COR-L47 (cell line): ENCODE results near the gene BCAR1.

Experiments
- DNase-seq: peaks from one replicate; lab custom pipeline; 2025; lab: John Stamatoyannopoulos, UW

Gene BCAR1

DNA sequence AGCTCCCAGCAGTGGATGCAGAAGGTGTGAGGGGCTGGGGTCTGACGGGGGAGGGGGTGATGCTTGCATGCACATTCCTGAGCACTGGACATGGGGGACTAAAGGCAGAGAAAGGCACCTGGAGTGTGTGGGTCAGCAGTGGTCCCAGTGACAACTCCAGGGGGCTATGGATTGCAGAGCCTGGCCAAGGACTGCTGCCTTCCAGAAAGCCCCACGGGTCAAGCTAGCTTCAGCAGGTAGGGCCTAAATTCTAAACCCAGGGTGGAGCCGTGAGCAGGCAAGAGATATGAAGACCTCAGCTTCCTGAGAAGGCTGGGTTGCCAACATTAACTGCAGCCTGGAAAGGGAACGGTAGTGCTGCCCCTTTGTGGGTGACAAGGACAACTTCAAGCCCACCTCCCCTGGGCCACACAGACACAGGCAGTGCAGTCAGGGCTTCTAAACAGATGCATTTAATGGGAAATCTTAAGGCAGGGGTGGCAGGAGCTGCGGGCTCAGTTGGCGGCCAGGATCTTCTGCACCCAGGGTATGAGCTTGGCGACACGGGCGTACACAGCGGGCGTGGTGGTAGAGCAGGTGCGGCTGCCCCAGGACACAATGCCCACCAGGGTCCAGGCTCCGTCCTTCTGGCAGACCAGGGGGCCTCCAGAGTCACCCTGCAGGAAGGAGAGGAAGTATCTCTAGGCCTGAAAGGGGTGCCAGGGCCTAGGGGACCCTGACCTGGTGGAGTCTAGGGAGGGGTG is 47.6 kb downstream of the BCAR1 start:
- no peak for DNase-seq

- no peak for DNase-seq
These were observed 48.3 kb downstream of the BCAR1 start for GRCh38 chr16:75203096-75203495.

GRCh38 chr16:75202069-75202590 is 49.3 kb downstream of the BCAR1 start:
- DNase-seq = no peak

DNA sequence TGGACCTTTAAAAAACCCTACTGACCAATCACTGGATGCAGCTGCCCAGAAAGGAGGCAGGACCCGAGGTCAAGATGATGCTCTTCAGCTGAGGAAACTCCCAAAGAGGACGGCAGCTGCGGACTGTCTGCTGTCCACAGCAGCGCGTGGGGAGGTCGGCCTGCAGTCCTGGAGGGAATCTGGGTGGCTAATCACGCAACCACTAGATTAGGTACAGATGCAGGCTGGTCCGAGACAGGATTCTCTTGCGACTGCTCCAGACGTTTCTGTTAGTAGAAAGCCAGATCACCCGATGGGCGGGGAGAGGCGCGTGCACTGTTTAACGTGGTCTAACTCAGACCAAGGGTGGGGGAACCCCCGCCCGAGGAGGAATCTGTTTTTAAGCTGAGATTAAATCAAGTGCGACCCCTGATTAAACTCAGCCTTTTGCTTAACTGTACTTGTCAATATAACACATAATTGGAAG is 53.3 kb downstream of the BCAR1 start:
- DNase-seq = no peak

DNA sequence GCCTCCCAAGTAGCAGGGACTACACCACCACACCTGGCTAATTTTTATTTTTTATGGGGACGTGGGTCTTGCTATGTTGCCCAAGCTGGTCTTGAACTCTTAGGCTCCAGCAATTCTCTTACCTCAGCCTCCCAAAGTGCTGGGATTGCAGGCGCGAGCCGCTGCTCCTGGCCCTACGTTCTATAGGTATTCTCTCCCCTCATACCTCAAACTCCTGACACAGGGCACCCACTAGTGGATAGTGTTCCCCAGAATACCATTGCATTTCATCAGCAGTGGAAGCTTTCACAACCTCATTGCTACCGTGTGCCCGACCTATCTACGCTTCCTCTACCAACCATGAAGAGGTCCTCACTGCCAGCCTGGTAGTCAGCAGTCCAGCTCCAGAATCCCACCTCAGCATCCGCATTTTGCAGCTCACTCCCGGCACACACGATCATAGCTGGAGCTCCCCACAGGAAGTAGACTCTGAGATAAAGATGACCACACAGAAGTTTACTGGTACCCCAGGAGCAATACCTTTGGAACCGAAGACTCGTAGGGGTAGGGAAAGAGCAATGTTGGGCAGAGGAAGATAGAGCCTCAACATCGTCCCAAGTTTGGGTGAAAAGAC is 53.8 kb downstream of the BCAR1 start:
- no peak for DNase-seq

DNA sequence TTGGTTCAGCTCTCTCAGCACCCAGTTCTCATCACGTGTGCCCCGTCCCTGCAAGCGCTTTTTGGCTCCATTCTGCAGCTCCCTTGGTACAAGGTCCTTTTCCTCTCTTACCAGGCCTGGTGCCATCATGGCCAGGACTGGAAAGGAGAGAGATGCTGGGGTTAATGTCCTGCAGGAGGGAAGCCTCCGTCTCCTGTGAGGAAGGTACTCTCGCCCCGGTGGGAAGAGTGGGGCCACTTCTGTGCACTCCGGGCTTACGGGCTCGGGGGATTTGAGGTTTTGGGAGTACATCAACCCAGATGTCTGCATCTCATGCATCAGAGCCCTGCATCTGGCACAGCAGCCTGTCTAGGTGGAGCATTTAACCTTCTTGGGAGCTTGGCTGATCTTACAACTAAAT is 54.6 kb downstream of the BCAR1 start:
- DNase-seq = no peak

DNA sequence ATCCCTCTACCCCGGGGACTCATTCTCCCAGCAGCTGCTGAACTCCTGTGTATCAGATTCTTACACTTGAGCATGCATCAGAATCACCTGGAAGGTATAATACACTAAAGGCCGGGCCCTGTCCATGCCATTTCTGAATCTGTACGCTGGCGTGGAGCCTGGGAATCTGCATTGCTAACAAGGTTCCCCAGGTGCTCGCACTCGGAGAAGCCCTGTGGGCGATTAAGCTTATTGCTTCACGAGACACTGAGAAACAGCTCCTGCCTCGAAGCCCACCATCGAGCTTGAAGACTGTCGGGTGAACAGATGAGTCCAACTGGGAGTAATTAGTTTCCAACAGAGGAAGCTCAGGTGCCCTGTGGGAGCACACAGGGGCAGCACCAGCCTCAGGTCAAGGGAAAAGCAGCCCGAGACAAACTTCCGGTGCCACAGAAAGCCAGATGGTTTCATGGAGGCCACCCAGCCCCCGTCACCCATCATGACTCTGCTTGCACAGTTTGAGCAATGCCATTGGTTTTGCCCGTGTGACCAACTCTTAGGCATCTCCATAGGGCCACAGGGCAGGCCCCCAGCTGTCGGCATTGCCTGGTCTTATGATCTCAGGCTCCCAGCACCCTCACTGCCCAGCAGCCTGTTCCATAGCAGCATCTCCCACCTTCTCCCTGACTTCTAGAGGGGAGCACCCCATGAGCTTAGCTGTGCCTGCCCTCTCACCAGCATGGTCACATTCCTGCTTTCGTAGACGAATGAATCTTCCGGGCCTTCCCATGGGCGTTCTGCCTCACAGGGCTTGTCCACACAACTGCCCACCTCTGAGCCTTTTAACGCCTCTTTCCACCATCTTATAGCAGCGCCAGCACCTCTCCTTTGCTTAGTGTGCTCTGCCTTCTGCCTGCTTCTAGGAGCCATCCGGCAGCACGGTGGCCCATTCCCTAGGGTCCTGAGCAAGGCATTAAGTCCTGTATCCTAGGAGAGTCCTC is 55.3 kb downstream of the BCAR1 start:
- no peak for DNase-seq

GRCh38 chr16:75193730-75194444 is 57.5 kb downstream of the BCAR1 start:
- DNase-seq = no peak

DNA sequence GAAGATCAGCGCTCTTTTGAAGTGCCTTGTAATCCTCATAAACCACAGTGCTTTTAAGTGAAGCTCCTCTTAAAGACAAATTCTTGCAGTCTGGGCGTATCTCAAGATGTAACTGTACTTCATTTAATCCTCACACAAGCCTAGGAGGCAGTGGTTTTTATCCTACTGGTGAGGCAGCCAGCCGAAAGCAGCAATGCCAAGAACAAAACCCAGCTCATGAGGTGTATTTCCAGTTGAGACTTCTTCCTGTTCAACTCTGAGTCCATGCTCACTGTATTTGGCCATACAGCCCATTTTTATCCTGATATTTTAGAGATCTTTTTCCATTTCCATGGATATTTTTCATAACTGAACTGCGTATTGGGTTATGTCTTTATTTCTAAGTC is 58.2 kb downstream of the BCAR1 start:
- no peak for DNase-seq

- no peak for DNase-seq
These were observed 58.7 kb downstream of the BCAR1 start for GRCh38 chr16:75192606-75193264.

DNA sequence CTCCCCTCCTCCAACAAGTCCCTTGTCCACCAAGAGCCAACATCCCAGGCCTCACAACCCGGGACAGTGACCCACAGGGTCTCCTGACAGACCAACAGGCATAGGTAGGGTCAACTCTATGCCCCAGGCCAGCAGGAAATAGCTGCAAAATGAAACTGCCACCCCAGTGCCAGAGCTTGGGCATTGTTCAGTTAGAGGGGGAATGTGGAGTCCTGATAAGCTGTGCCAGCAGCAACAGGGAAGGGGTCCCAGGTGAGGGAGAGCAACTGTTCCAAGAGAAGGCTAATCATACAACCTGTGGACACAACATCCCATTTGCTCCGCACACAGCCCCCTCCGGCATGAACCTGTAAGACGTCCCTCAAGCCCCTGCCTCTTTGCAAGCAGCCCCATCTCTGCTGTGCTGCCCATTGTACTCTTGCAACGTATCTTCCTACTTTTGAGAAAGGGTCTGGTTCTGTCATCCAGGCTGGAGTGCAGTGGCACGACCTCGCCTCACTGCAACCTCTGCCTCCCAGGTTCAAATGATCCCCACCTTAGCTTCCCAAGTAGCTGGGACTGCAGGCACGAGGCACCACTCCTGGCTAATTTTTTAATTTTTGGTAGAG is 61.7 kb downstream of the BCAR1 start:
- DNase-seq = no peak

- no peak for DNase-seq
These were observed 62.5 kb downstream of the BCAR1 start for GRCh38 chr16:75188832-75189477.

DNA sequence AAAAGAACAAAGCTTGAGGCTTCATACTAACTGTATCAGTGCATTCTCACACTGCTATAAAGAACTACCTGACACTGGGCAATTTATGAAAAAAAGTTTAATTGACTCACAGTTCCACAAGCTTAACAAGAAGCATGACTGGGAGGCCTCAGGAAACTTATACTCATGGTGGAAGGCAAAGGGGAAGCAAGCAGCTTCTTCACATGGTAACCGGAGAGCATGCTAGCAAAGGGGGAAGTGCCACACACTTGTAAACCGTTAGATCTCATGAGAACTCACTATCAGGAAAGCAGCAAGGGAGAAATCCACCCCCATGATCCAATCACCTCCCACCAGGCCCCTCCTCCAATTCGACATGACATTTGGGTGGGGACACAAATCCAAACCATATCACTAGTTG is 69.8 kb downstream of the BCAR1 start:
- DNase-seq = no peak

GRCh38 chr16:75179208-75179607 is 72.2 kb downstream of the BCAR1 start:
- no peak for DNase-seq
